ENCODE results near the gene SLC2A4RG. TPM values are rescaled to one million over a fixed set of nuclear protein-coding genes. Genes with fewer than 3 reads are reported as not detected.

Gene SLC2A4RG
- total and polyA plus RNA-seq, 2 of the 13 experiments (the other 11 are each of a cell fraction or from before 2014, with no cell fraction given), result 91.4 to 95.9 TPM

DNA sequence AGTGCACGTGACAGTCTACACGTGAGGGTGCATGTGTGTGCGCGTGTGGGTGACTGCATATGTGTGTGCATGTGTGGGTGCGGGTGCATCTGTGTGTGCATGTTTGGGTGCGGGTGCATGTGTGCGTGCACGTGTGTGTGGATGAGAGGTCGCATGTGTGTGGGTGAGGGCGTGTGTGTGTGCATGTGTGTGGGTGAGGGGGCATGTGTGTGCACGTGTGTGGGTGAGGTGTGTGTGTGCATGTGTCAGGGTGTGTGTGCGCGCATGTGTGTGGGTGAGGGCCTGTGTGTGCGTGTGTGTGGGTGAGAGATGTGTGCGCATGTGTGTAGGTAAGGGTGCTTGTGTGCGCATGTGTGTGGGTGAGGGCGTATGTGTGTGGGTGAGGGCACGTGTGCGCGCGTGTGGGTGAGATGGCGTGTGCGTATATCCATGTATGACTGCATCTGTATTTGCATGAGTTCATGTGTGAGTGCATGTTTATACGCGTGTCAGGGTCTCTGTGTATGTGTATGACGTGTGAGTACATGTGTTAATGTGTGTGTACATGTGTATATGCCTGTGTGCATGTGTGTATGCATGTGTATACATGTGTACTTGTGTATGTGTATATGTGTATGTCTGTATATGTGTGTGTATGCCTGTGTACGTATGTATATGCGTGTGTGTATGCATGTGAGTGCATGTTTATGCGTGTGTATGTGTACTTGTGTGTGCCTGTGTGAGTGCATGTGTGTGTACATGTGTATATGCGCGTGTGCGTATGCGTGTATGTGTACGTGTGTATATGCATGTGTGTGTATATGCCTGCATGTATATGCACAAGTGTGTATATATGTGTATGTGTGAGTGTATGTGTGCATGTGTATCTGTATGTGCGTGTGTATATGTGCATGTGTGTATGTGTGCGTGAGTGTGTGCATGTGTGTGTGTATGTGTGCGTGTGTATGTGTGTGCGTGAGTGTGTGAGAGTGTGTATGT, 7.2 kb upstream of the SLC2A4RG start (continued):
- TF ChIP-seq EP300 (IDR thresholded peaks at IDR 0.05; ENCODE audit: low read depth in 2 of 2, low read length in 2 of 2) (no peak), EP300 (CRISPR knock-in tag; IDR thresholded peaks at IDR 0.05; ENCODE audit: borderline replicate concordance) (no peak), TARDBP (CRISPR knock-in tag; IDR thresholded peaks at IDR 0.05) (peak; percentile 47), ZNF589 (CRISPR knock-in tag; conservative IDR thresholded peaks at IDR 0.05) (peak; percentile 77; the same call in 1 of the 2 replicates), SIN3A (IDR thresholded peaks at IDR 0.05; ENCODE audit: borderline replicate concordance, low read depth, low read length) (no peak), SMAD3 (CRISPR knock-in tag; IDR thresholded peaks at IDR 0.05) (no peak), ZNF780A (CRISPR knock-in tag; IDR thresholded peaks at IDR 0.05) (peak; percentile 65; the same call in 1 of the 2 replicates), SMAD9 (CRISPR knock-in tag; IDR thresholded peaks at IDR 0.05) (no peak), NPAS2 (CRISPR knock-in tag; IDR thresholded peaks at IDR 0.05; ENCODE audit: borderline replicate concordance) (no peak), POLR2AphosphoS5 (IDR thresholded peaks at IDR 0.05; ENCODE audit: low read depth, low read length) (peak; percentile 14; the same call in 1 of the 2 replicates), HNRNPLL (IDR thresholded peaks at IDR 0.05; ENCODE audit: low read depth, low read length, poor library complexity, severe bottlenecking) (peak; percentile 94), FOXO1 (CRISPR knock-in tag; IDR thresholded peaks at IDR 0.05) (no peak), U2AF1 (optimal IDR thresholded peaks at IDR 0.05; ENCODE audit: low read depth, low read length) (no peak), FOXA1 (IDR thresholded peaks at IDR 0.05) (no peak; the same call in 1 of the 2 replicates), FOXA1 (CRISPR knock-in tag; IDR thresholded peaks at IDR 0.05) (0 out of 2 replicates have a peak, but pooled peaks have one; percentile 19), RBM22 (optimal IDR thresholded peaks at IDR 0.05; ENCODE audit: low read length) (peak; percentile 46), ZNF432 (CRISPR knock-in tag; IDR thresholded peaks at IDR 0.05; ENCODE audit: borderline replicate concordance) (no peak), ZNF282 (IDR thresholded peaks at IDR 0.05; ENCODE audit: partially characterized antibody) (peak; percentile 7), ZNF431 (CRISPR knock-in tag; IDR thresholded peaks at IDR 0.05; ENCODE audit: borderline replicate concordance, low read depth) (0 out of 2 replicates have a peak, but pooled peaks have one; percentile 16)
- TF ChIP-seq, protein P1, sequence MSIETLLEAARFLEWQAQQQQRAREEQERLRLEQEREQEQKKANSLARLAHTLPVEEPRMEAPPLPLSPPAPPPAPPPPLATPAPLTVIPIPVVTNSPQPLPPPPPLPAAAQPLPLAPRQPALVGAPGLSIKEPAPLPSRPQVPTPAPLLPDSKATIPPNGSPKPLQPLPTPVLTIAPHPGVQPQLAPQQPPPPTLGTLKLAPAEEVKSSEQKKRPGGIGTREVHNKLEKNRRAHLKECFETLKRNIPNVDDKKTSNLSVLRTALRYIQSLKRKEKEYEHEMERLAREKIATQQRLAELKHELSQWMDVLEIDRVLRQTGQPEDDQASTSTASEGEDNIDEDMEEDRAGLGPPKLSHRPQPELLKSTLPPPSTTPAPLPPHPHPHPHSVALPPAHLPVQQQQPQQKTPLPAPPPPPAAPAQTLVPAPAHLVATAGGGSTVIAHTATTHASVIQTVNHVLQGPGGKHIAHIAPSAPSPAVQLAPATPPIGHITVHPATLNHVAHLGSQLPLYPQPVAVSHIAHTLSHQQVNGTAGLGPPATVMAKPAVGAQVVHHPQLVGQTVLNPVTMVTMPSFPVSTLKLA (IDR thresholded peaks at IDR 0.05), result peak; percentile 98
- TF ChIP-seq, protein P2, sequence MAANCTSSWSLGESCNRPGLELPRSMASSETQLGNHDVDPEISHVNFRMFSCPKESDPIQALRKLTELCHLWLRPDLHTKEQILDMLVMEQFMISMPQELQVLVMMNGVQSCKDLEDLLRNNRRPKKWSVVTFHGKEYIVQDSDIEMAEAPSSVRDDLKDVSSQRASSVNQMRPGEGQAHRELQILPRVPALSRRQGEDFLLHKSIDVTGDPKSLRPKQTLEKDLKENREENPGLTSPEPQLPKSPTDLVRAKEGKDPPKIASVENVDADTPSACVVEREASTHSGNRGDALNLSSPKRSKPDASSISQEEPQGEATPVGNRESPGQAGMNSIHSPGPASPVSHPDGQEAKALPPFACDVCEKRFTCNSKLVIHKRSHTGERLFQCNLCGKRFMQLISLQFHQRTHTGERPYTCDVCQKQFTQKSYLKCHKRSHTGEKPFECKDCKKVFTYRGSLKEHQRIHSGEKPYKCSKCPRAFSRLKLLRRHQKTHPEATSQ (CRISPR knock-in tag; IDR thresholded peaks at IDR 0.05; ENCODE audit: borderline replicate concordance), result no peak
- TF ChIP-seq, protein P3, sequence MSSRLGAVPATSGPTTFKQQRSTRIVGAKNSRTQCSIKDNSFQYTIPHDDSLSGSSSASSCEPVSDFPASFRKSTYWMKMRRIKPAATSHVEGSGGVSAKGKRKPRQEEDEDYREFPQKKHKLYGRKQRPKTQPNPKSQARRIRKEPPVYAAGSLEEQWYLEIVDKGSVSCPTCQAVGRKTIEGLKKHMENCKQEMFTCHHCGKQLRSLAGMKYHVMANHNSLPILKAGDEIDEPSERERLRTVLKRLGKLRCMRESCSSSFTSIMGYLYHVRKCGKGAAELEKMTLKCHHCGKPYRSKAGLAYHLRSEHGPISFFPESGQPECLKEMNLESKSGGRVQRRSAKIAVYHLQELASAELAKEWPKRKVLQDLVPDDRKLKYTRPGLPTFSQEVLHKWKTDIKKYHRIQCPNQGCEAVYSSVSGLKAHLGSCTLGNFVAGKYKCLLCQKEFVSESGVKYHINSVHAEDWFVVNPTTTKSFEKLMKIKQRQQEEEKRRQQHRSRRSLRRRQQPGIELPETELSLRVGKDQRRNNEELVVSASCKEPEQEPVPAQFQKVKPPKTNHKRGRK (CRISPR knock-in tag; IDR thresholded peaks at IDR 0.05), result no peak

Measured in HepG2 (cell line).